T1000 (cell line): ENCODE measurements around the gene DTNA.
"Not testable (repeated sequence)": the region's sequence is repeated elsewhere in the genome, so short reads cannot be mapped to it uniquely, and the experiment has no call there.

Experiments
- DNase-seq: peaks from one replicate; lab custom pipeline; 2025; ENCODE audit warnings: mixed read lengths; lab: John Stamatoyannopoulos, UW

DTNA gene

DNA sequence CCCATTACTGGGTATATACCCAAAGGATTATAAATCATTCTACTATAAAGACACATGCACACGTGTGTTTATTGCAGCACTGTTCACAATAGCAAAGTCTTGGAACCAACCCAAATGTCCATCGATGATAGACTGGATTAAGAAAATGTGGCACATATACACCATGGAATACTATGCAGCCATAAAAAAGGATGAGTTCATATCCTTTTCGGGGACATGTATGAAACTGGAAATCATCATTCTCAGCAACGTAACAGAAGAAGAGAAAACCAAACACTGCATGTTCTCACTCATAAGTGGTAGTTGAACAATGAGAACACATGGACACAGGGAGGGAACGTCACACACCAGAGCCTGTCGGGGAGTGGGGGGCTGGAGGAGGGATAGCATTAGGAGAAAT is 15.6 kb downstream of the DTNA start:
- not testable (repeated sequence) for DNase-seq

DNA sequence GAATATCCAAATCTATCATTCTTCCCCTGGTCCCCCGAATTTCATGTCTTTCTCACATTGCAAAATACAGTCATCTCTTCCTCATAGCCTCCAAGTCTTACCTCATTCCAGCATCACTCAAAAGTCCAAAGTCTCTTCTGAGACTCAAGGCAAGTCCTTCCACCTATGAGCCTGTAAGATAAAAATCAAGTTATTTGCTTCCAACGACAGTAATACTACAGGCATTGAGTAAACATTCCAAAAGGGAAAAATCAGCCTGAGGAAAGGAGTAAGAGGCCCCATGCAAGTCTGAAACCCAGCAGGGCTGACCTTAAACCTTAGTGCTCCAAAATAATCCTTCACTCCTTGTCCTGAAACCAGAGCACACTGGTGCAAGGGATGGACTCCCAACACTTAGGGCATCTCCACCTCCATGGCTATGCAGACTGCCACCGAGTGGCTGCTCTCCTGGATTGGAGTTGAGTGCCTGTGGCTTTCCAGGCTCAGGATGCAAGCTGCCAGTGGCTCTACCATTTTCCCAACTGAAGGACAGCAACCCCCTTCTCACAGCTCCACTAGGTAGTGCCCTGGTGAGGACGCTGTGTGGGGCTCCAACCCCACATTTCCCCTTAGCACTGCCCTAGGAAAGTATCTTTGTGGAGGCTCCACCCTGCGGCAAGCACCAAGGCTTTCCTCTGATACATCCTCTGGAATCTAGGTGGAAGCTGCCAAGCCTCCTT is 16.3 kb downstream of the DTNA start:
- DNase-seq = no peak

DNA sequence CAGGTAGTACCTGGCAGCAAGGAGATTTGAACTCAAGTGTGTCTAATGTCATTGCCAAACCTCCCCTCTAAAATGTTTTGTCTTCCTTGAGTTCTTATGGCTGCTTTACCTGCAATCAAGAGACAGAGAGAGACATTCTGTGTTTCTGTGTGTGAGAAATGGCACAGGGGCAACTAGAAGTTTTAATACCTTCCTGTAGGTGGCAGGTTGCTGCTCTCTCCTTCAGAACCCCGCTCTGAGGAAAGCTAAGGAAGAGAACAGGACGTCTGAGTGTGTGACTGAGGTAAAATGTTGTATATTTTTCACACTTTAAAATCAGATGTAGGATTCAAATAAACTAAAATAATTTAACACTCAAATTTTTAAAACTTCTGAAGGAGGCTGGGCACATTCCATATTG is 19.2 kb downstream of the DTNA start:
- DNase-seq = no peak

DNA sequence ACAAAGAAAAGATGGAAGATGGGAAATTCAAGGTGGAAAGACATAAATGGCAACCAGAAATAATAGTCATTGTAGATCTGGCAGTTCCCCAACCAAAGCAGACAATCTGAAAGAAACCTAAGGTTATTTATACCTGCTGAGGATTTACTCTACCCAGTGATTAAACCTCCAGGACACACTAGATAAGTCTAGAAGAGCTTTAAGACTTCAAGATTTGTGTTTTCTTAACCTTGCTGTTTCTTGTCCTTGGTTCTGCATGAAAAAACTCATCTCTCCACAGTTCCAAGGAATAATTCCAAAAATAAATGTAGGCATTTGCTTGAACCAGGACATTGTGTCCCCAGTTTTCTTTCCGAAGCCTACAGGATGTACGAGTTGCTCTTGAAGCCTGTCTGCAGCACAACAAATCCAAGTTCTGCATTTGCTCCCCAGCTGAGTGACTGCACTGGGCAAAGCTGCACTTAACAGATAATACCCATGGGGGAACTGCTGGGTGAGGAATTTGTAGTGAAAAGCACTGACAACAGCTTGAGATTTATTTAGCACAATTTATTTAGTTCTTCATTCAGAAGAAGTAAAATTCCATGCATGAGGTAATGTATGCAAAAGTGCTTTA is 19.8 kb downstream of the DTNA start:
- DNase-seq = no peak

DNA sequence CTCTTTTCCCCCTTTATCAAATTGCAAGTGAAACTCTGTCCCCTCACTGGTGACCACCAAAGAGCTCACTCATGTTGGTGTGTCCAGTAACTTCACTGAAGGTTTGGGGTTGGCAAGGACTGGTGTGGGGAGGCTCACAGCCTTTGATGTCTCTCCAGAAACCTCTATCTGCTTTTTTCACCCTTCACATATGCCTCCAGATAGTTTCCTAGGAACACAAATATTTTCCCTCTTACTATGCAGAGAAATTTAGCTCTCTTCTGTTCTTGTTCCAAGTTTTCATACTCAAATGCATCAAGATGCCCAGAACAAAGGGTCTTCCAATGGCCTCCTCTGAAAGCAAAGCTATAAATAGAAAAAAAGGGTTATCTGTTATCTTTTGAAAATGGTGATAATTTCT is 20.7 kb downstream of the DTNA start:
- no peak for DNase-seq

DNA sequence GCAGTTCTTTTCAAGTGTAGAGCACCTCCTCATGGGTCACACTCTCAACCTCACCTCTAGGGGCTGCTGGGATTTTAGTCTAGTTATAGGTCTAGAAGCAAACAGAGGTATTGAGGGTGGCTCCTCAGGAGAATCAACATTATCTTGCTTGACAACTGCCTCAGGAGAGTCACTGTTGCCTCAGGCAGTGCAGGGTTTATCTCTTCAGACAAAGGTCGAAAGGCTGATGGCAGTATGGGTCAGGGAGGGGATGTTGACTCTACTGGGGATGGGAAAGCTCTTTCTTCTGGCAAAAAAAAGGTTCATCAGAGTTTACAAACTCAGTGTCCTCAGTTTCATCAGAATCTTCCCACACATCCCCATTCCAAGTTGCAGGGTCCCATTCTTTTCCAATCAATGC is 24.0 kb downstream of the DTNA start:
- no peak for DNase-seq

DNA sequence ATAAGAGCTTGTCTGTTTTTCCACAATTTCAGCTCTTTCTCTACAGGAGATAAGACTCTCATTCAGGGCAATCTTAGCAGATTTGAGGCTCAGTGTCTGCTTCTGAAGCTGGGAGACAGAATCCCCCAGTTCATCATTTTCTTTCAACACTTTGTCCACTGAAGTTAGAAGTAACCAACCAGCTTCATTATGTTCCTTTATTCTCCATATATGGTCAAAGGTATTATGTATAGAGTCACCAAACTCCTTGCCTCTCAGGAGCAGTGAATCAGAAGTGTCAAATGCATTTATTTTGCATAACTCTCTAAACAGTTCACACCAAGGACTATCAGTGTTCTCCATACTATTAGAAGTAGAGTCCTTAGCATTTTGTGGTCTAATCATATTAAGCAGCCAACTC is 24.4 kb downstream of the DTNA start:
- not testable (repeated sequence) for DNase-seq

DNA sequence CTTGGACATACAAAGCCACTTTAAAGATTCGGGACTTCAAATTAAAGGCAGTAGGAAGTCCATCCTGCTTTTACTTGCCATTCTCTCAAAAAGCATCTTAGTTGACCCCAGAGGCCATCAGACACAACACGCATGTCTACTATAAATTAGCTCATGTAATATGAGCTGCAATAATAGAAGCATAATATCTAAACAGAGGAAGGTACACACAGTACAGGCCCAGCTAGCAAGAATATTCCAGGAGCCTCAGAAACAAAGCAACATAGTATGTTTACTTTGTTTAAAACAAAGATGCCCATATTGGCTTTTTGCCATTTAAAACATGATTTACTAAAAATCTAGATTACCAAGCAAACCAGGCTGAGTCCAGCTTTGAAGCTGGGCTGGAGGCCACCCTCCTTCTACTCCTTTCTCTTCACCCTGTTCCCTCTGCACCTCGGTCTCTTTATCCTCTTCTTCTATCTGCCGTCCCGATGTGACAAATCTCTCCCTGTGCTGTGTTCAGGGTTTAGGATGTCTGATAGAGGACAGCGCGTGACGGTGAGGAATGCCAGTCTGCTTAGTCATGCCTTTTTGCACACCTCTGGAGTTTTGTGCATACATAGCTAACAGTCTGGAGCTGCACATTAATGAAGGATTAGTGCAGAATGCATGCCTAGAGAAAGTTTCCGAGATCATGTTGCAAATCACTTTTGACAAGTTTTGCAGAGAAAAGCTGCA is 28.2 kb downstream of the DTNA start:
- DNase-seq = no peak

DNA sequence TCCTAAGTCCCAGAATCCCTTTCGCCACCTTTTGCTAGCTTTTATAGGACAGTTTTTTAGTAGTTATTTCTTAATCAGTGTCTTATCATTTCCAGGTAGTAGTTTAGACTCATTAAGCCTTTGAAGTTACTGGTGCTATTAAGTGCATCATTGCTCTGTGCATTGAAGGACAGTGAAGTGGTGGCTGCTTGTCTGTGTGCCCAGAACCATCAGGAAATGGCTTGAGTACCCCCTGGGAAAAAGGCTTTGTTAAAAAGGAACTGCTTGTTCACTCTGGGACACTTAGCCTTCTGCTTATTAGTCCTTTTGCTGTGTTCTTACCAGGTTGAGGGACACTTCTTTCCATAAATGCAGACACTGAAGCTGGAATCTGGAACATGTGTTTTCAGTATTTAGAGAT is 30.0 kb downstream of the DTNA start:
- DNase-seq = no peak

DNA sequence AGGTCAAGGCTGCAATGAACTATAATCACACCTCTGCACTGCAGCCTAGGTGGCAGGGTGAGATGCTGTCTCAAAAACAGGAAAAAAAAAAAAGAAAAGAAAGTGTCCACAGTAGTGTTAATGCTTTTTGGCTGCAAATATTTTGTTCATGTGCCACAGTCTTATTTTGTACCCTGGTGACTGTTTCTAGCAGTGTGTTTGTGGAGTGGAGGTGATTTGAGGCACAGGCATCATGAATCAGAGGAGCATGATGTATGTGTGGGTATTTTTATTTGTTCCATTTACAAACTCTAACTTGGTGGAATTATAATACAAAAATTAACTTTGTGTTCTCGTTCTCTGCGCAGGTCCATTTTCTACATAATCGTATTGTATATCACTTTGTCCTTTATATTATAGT is 30.6 kb downstream of the DTNA start:
- no peak for DNase-seq

DNA sequence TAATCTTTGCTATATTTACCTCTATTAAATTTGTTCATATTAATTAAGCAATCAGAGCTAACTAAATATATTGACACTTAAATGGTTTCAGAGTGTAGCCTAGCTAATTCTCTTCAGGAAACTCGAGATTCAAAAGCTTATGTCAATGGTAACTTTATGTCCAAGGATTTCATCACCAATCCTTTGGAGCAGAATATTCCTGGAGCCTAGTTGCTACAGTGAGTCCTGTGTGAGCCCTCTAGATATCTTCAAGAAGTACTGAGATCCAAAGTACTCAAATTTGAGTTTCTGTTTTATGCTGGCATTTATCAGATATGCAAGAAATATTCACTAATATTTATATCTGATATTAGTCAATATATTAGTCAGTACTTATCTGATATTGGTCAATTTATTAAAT is 31.3 kb downstream of the DTNA start:
- no peak for DNase-seq

DNA sequence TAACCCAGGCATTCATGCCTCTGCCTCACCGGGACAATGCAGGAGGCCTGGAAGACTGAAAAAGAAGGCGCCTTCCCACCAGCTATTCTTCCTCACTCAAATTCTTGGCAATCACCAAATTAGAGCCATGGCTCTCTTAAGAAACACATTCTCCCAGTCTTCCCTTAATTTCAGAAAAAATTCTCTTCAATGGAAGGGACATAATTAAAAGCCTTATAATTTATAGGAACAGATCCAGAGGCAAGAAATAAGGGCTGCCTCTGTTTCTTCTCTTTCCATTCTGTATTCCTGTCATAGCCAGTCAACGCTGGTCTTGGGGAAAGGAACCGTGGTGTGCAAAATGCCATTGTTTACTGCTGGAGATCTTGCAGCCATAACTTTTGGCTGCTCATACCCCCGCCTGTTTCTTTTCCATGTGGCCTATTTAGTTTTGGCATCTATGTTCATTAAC is 32.8 kb downstream of the DTNA start:
- no peak for DNase-seq

DNA sequence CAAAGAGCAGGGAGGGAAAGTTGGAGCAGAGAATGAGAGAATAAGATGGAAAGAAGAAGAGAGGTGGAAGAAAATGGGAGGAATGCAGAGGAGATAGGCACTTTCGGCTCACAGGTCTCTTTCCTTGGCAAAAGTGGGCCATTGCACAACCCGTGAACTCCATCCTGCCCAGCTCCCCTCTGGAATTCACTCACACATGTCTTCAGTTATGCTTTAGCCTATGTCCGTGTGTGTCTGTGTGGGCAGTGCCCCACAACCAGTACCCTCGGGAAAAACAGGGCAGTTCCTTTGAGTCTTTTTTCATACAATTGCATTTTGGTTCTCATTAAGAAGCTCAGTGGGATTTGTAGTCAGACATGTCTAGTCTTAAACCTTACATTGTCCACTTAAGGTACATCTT is 34.5 kb downstream of the DTNA start:
- DNase-seq = no peak

DNA sequence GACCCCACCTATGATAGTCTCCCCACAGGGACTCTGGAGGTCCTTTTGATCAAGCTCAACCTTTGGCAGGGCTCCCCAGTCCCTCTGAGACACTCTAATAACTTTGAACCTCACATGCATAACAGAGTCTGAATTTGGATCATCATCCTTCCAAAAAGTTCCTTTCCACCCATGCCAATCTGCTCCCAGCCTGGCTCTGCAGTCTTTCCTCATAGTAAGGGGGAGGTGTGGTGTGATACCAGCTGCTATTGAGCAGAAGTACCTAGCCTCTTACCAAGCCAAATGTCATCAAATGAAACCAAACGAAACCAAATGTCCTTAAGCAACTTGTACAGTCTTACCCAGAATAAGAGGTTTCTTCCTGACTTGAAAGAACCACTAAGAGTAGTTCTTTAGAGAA is 36.5 kb downstream of the DTNA start:
- DNase-seq = no peak

DNA sequence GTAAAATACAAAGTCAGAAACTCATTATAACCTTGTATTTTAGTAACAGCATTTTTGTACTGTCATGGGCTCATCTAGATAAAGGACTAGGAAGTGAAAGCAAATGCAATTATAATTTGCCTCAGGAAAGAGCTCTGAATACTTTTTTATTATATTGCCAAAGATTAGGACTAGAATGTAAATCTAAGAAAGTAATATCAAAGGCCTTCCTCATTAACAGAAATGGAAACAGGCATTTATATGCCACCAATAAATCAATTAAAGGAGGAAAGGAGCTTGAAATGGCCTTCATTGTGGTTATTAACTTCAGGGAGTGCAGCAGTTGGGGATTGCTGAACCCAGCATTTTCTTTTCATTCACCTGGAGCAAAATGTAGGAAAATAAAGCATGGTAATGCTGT is 39.6 kb downstream of the DTNA start:
- no peak for DNase-seq

DNA sequence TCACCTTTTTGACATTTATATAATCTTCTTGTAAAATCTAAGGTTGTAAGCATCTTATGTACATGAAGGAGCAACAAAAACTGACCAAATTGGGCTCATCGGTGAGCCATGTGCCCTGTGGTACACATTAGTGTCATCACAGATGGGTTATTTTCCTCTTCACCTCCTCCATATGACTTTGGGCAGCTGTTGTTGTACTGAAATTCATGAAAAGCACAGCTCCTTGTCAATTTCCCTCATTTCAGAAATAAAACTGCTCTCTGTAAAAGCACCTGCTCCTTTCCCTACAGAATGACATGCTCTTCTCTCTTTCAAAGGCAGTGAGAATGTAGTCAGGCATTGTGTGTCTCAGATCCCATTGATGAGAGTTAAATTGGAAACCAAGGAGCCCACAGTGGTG is 42.0 kb downstream of the DTNA start:
- no peak for DNase-seq

DNA sequence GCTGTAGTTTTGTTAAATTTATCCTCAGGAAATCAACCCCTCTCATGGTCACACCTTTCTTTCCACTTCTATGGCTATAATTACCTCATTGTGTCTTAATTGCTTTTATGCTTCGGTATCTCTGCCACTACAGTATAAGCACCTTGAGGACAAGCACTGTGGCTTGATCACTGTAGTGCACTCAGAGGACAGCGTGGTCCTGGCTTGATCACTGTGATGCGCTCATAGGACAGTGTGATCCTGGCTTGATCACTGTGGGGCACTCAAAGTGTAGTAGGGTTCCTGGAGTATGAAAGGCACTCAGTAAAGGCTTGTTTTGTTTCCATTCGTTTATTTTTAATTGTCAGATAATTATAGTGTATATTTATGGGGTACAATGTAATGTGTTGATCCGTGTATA is 44.2 kb downstream of the DTNA start:
- DNase-seq = no peak

DNA sequence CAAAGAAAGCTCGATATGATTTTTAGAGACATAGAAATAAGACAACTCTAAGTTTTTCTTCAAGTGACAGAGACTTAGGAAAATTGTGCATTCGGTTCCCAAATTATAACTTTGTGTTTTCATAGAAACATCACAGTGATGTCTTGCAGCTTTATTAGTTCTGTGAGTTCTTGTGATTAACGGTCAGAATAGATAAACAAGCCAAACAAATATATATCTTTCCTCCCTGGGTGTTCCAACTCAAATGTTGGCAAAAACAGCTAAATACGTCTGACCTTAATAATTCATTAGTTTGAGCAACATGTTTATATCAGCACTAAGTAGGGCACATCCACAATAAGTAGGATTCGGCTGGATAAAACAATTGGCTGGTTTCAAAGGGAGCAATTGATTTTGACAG is 47.6 kb downstream of the DTNA start:
- no peak for DNase-seq

DNA sequence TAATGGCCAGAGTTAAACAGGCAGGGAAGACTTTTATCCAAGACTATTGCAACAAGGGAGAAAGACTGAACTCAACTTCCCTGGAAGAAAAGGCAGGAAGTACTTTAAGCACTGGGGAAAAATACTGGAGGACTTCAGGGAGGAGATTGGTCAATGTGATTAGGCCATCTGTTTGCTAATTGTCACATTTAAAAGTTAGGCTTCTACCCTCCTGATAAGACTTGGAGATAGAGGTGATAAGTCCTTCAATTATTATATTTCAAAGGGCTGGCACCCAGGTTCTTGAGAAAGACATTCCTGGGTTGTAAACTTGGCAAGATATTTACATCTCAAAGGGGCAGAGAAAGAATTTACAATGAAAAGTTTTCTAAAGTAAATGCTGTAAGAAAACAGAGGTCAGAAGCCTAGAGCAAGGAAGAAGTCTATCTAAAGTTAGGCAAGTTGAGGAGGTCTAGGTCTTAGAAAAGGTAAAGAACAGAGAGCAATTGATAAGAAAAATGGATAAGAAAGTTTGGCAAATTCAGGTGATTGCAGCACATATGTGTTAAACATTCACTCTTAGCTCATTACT is 48.4 kb downstream of the DTNA start:
- DNase-seq = no peak

DNA sequence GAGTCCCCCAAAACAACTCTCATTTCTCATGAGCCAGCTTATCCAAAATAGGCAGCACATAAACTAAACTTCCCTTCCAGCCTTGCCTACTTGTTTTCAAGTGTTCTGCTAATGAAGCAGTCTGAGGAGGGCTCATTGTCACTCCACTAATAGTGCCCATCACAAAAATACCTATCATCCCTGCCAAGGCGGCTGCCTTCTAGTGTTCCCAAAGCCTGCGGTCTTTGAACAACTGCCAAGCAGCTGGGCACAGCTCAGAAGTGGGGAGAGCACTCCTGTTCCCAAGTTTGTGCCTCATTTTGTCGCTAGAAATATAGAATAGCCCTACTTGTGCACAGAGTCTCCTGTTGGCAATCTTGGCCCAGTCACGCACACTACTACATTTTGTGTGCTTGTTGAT is 50.3 kb downstream of the DTNA start:
- DNase-seq = no peak

DNA sequence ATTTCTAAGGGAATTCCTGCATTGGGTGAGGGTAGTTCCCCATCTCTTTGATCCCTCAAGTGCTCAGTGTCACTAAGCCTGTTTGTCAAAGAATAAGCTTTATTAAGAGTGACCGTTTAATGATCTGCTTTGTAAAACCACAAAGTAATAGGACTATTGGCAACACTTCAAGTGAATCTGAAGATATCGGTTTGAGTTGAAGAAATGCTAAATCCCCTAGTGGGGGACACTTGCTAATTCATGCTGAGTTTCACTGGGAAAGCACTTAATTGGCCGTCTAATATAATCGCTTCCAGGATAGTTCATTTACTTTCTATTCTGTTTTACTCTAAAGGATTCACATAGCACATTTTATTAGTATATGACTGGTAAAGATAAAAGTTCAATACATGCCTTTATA is 54.4 kb downstream of the DTNA start:
- no peak for DNase-seq

DNA sequence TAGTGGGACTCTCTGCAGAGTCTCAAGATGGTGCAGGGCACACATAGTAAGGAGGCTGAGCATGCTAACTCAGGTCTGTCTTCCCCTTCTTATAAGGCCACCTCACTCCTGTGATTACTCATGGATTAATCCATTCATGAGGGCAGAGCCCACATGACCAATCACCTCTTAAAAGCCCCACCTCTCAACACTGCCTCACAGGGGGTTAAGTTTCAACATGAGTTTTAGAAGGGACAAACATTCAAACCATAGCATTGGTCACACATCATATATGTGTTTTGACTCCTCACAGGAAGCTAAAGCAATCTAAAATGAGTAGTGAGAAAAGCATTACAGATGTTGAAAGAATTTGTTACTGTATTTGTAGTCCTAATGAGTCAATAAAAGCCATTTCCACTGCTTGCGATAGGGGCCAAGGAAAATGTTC is 57.5 kb downstream of the DTNA start:
- DNase-seq = no peak

DNA sequence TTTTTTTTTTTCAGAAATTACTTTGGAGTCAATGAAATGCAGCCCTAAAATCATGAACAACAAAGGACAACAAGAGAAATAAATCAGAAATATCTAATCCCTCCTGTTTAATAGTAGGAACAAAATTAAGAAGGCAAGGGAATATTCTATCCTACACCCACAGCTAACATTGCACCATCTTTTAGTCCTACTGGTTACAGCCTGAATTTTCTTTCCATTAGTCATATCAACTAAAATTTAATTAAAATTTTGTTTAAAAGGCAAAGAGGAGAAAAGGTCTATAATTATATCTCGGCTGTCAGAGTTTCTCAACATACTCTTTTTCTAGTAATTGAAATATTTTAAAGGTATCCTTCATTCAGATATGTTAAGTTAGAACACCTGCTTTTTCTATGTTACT is 61.9 kb downstream of the DTNA start:
- no peak for DNase-seq
